ENCODE measurements around the gene PLA2G15. TPM values are rescaled to one million over a fixed set of nuclear protein-coding genes. Genes with fewer than 3 reads are reported as not detected.
A peak's percentile ranks its signal among the peaks of the same experiment; 100 is the strongest.

The PLA2G15 gene
- total and polyA plus RNA-seq, 2 of the 13 experiments (the other 11 are each of a cell fraction or from before 2014, with no cell fraction given): 14.4 to 23.7 TPM

- TF ChIP-seq ZNF335 (CRISPR knock-in tag; IDR thresholded peaks at IDR 0.05) (peak; percentile 56; the same call in 1 of the 2 replicates), ZNF224 (CRISPR knock-in tag; IDR thresholded peaks at IDR 0.05) (no peak), GPN1 (CRISPR knock-in tag; IDR thresholded peaks at IDR 0.05; ENCODE audit: borderline replicate concordance) (no peak), HDAC2 (CRISPR knock-in tag; IDR thresholded peaks at IDR 0.05) (peak; percentile 14; the same call in 1 of the 2 replicates), RARA (CRISPR knock-in tag; IDR thresholded peaks at IDR 0.05) (peak; percentile 56), ZNF652 (CRISPR knock-in tag; IDR thresholded peaks at IDR 0.05; ENCODE audit: borderline replicate concordance, low read depth) (no peak), ZNF333 (CRISPR knock-in tag; IDR thresholded peaks at IDR 0.05; ENCODE audit: borderline replicate concordance) (peak; percentile 94; the same call in 1 of the 2 replicates), ZFP37 (CRISPR knock-in tag; IDR thresholded peaks at IDR 0.05; ENCODE audit: borderline replicate concordance) (0 out of 2 replicates have a peak, but pooled peaks have one; percentile 35), RAD51 (IDR thresholded peaks at IDR 0.05; ENCODE audit: borderline replicate concordance) (peak; percentile 67; the same call in 1 of the 2 replicates), ZNF234 (CRISPR knock-in tag; conservative IDR thresholded peaks at IDR 0.05) (no peak), PRDM4 (CRISPR knock-in tag; IDR thresholded peaks at IDR 0.05; ENCODE audit: borderline replicate concordance) (no peak), ATRX (CRISPR knock-in tag; IDR thresholded peaks at IDR 0.05; ENCODE audit: borderline replicate concordance) (no peak), AGO1 (IDR thresholded peaks at IDR 0.05; ENCODE audit: low read depth, low read length, poor library complexity, severe bottlenecking) (no peak), ZNF180 (CRISPR knock-in tag; IDR thresholded peaks at IDR 0.05; ENCODE audit: borderline replicate concordance, low read depth) (peak; percentile 80; the same call in 1 of the 2 replicates), ZNF850 (CRISPR knock-in tag; conservative IDR thresholded peaks at IDR 0.05) (no peak), ELK4 (CRISPR knock-in tag; IDR thresholded peaks at IDR 0.05; ENCODE audit: borderline replicate concordance) (0 out of 2 replicates have a peak, but pooled peaks have one; percentile 75), ZNF331 (CRISPR knock-in tag; IDR thresholded peaks at IDR 0.05) (no peak), ZNF101 (CRISPR knock-in tag; IDR thresholded peaks at IDR 0.05; ENCODE audit: borderline replicate concordance, low read depth) (0 out of 2 replicates have a peak, but pooled peaks have one; percentile 53), CREBL2 (CRISPR knock-in tag; IDR thresholded peaks at IDR 0.05; ENCODE audit: borderline replicate concordance) (no peak), ELF3 (CRISPR knock-in tag; IDR thresholded peaks at IDR 0.05) (no peak), ZNF160 (CRISPR knock-in tag; IDR thresholded peaks at IDR 0.05) (no peak; the same call in 1 of the 2 replicates), SNRNP70 (IDR thresholded peaks at IDR 0.05; ENCODE audit: low read depth, low read length) (no peak)
Observed at GRCh38 chr16:68236137-68236825, 8.9 kb upstream of the PLA2G15 start (continued).

Measured in HepG2 (cell line).